Mammary epithelial cell (primary cell): Measurements from ENCODE around the gene AMPH.

Source experiments
- CTCF ChIP-seq, 2 donors: IDR thresholded peaks in 1 of 2; conservative IDR thresholded peaks in 1 of 2; 2 replicates each; pipeline ENCODE4 v1.5.1; 2011 to 2012; ENCODE audit warnings: inconsistent platforms in 2 of 2, low read length in 2 of 2, mild to moderate bottlenecking in 2 of 2, control low read depth in 1 of 2, low read depth in 1 of 2; ENCODE audit not compliant: insufficient read depth in 1 of 2; ENCODE audit errors: extremely low read depth in 1 of 2
- EZH2 ChIP-seq: IDR thresholded peaks from 2 replicates; pipeline ENCODE4 v1.6.1; 2012; ENCODE audit warnings: low read length, inconsistent platforms, borderline replicate concordance

GRCh38 chr7:38628630-38629385 lies 2.4 kb downstream of the AMPH start:
- TF ChIP-seq CTCF (conservative IDR thresholded peaks at IDR 0.05 in 1 of 2, IDR thresholded peaks at IDR 0.05 in 1 of 2; ENCODE audit: extremely low read depth in 1 of 2, insufficient read depth in 1 of 2, low read depth in 1 of 2, low read length in 2 of 2), result no peak
- no peak for TF ChIP-seq EZH2
